Stomach (tissue), 9 donors: ENCODE results near the gene RIMS1. TPM values are rescaled to one million over a fixed set of nuclear protein-coding genes. Genes with fewer than 3 reads are reported as not detected.
"Not testable (repeated sequence)": the region's sequence is repeated elsewhere in the genome, so short reads cannot be mapped to it uniquely, and the experiment has no call there.

Source experiments
- DNase-seq, 2 donors: peaks; one replicate each; pipeline versions ENCODE4 v3.0.0 to v3.0.0-alpha.2; 2013 to 2019
- H3K27ac ChIP-seq, 5 donors: fragments of 200-600 bp in 4 of 5; sonication (generic) in 4 of 5; one replicate each; pipeline ENCODE4 v1.5.1; 2013 to 2019; ENCODE audit warnings: mild to moderate bottlenecking in 1 of 5, moderate library complexity in 1 of 5
- H3K27me3 ChIP-seq, 3 donors: fragments of 200-600 bp; sonication (generic); one replicate each; pipeline ENCODE4 v1.5.1; 2017 to 2019; ENCODE audit warnings: mixed run types in 1 of 3
- H3K36me3 ChIP-seq, 4 donors: fragments of 200-600 bp; sonication (generic); 1 replicate in 3 of 4; 2 replicates in 1 of 4; pipeline ENCODE4 v1.5.1; 2016 to 2019
- H3K4me1 ChIP-seq, 4 donors: fragments of 200-600 bp; sonication (generic); one replicate each; pipeline ENCODE4 v1.5.1; 2016 to 2019
- H3K4me3 ChIP-seq, 4 donors: fragments of 200-600 bp; sonication (generic) in 3 of 4; one replicate each; pipeline ENCODE4 v1.5.1; 2016 to 2019; ENCODE audit warnings: mild to moderate bottlenecking in 1 of 4
- H3K9me3 ChIP-seq, 4 donors: fragments of 200-600 bp; sonication (generic); one replicate each; pipeline ENCODE4 v1.5.1; 2016 to 2019
- CTCF ChIP-seq, 7 experiments: fragments of 450-650 bp in 4 of 7; fragments of 200-600 bp in 3 of 7; sonication (generic) in 3 of 7; IDR thresholded peaks; one replicate each; pipeline ENCODE4 v1.5.1; 2016 to 2019; ENCODE audit warnings: antibody characterized with exemption in 7 of 7, control low read depth in 2 of 7, mild to moderate bottlenecking in 1 of 7
- EP300 ChIP-seq: sonication (generic); formaldehyde crosslinking; IDR thresholded peaks from one replicate; pipeline ENCODE4 v1.6.1; 2017; ENCODE audit warnings: antibody characterized with exemption
- POLR2A ChIP-seq, 4 donors: fragments of 450-650 bp; IDR thresholded peaks; one replicate each; pipeline ENCODE4 v1.6.1; 2016; ENCODE audit warnings: antibody characterized with exemption in 4 of 4, control low read depth in 2 of 4, mild to moderate bottlenecking in 1 of 4, moderate library complexity in 1 of 4
- POLR2AphosphoS5 ChIP-seq, 3 donors: sonication (generic); formaldehyde crosslinking; IDR thresholded peaks; one replicate each; pipeline ENCODE4 v1.6.1; 2016; ENCODE audit warnings: antibody characterized with exemption in 3 of 3
- WGBS, 5 donors: extraction: QIAGEN DNeasy Blood & Tissue Kit in 3 of 5; methylation state at CpG; one replicate each; pipeline versions ENCODE4 v1.1.5 to v1.1.7; 2013 to 2018; 5-methylcytosine and 5-hydroxymethylcytosine counted together
- intact Hi-C: fragments of 100-400 bp; cut with DNase I; formaldehyde crosslinking; loops from one replicate; pipeline ENCODE4 v1.15.1; 2023; ENCODE audit warnings: low total_unique reads
- polyA plus RNA-seq, 3 donors: library from polyadenylated mRNA; stranded (reverse); fragments of 200-250 nt; gene quantifications; one replicate each; pipeline ENCODE4 v1.2.3, GENCODE V29; 2013
- total RNA-seq, 5 donors: library from RNA; depleted of rRNA; stranded (reverse); fragments of >200 nt; gene quantifications; one replicate each; pipeline versions ENCODE4 v1.1.0 to v1.2.3, GENCODE V29; 2014 to 2016
- donor health status: healthy with polysubstance abuse.
- donor health status: Bipolar disorder and iron deficiency.
- donor health status: healthy.

The RIMS1 gene
- total and polyA plus RNA-seq, 8 donors, result 0.13 to 45.2 (median 5.1) TPM

- H3K9me3 ChIP-seq, result no peaks in the 10 kb centered on the region
- 66 to 87% (median 80%) methylated on average over 4 of the region's 4 CpGs for WGBS, 5 donors
- H3K27me3 ChIP-seq, result no peaks in the 10 kb centered on the region
- no peak for DNase-seq
- H3K27ac ChIP-seq, result no peak overlapping the region
- H3K4me1 ChIP-seq, result no peaks in the 10 kb centered on the region
- H3K36me3 ChIP-seq, result no peaks in the 10 kb centered on the region
- intact Hi-C loops, result no loop called here
- no peak overlapping the region for H3K4me3 ChIP-seq
- TF ChIP-seq EP300 (no peak), POLR2A (IDR thresholded peaks at IDR 0.05) (no peak), POLR2AphosphoS5 (IDR thresholded peaks at IDR 0.05) (no peak), CTCF (IDR thresholded peaks at IDR 0.05) (no peak)
Observed at GRCh38 chr6:72324591-72324990, 438.2 kb downstream of the RIMS1 start.

- Histone ChIP-seq H3K4me1 (no peaks in the 10 kb centered on the region), H3K9me3 (no peaks in the 10 kb centered on the region), H3K36me3 (no peaks in the 10 kb centered on the region), H3K27me3 (no peaks in the 10 kb centered on the region), H3K4me3 (no peak overlapping the region), H3K27ac (no peak overlapping the region)
- TF ChIP-seq EP300 (no peak), POLR2AphosphoS5 (IDR thresholded peaks at IDR 0.05) (no peak), POLR2A (IDR thresholded peaks at IDR 0.05) (no peak), CTCF (IDR thresholded peaks at IDR 0.05) (no peak)
- intact Hi-C loops, result no loop called here
- WGBS, 5 donors, result 38 to 89% (median 82%) methylated on average over 1 of the region's 1 CpG
- no peak for DNase-seq
Observed at GRCh38 chr6:72328775-72329174, 442.4 kb downstream of the RIMS1 start.

- H3K27ac ChIP-seq, H3K9me3 ChIP-seq, DNase-seq, H3K4me1 ChIP-seq, H3K27me3 ChIP-seq, H3K36me3 ChIP-seq, H3K4me3 ChIP-seq, intact Hi-C loops: not testable (repeated sequence)
- 86 to 95% (median 88%) methylated on average over 2 of the region's 2 CpGs for WGBS, 5 donors
Observed at GRCh38 chr6:72335203-72335602, 448.9 kb downstream of the RIMS1 start.

GRCh38 chr6:72348926-72349325 lies 462.6 kb downstream of the RIMS1 start:
- H3K27ac ChIP-seq, result no peak overlapping the region
- H3K27me3 ChIP-seq, result no peaks in the 10 kb centered on the region
- no peak overlapping the region for H3K4me3 ChIP-seq
- 23 to 37% (median 29%) methylated on average over 1 of the region's 1 CpG for WGBS, 5 donors
- intact Hi-C loops, result no loop called here
- H3K9me3 ChIP-seq, result no peaks in the 10 kb centered on the region
- TF ChIP-seq CTCF (IDR thresholded peaks at IDR 0.05), result no peak
- TF ChIP-seq POLR2AphosphoS5 (IDR thresholded peaks at IDR 0.05), result no peak
- TF ChIP-seq POLR2A (IDR thresholded peaks at IDR 0.05), result no peak
- DNase-seq, result no peak
- no peaks in the 10 kb centered on the region for H3K36me3 ChIP-seq
- H3K4me1 ChIP-seq, result peaks cover 0 to 10% (median 0%) of the 10 kb centered on the region in 4 donors

- intact Hi-C loops, result no loop called here
- TF ChIP-seq EP300 (no peak), POLR2AphosphoS5 (IDR thresholded peaks at IDR 0.05) (no peak), POLR2A (IDR thresholded peaks at IDR 0.05) (no peak), CTCF (IDR thresholded peaks at IDR 0.05) (no peak)
- Histone ChIP-seq H3K4me3 (no peak overlapping the region), H3K27ac (no peak overlapping the region), H3K4me1 (peaks cover 0 to 4% (median 0%) of the 10 kb centered on the region in 4 donors), H3K27me3 (no peaks in the 10 kb centered on the region), H3K36me3 (no peaks in the 10 kb centered on the region), H3K9me3 (no peaks in the 10 kb centered on the region)
- DNase-seq, result no peak
- 30 to 62% (median 39%) methylated on average over 1 of the region's 1 CpG for WGBS, 5 donors
Observed at GRCh38 chr6:72350296-72350881, 464.0 kb downstream of the RIMS1 start.
